Transverse colon (tissue), 4 donors: ENCODE measurements around the gene STK33. TPM values are rescaled to one million over a fixed set of nuclear protein-coding genes. Genes with fewer than 3 reads are reported as not detected.

Source experiments
- DNase-seq: peaks from one replicate; pipeline ENCODE4 v3.0.0-alpha.2; 2019
- H3K27ac ChIP-seq, 4 donors: fragments of 200-600 bp; sonication (generic); 2 replicates each; pipeline ENCODE4 v1.5.1; 2016 to 2018; ENCODE audit warnings: inconsistent platforms in 4 of 4
- H3K27me3 ChIP-seq: fragments of 200-600 bp; sonication (generic); 2 replicates; pipeline ENCODE4 v1.5.1; 2017; ENCODE audit warnings: inconsistent platforms
- H3K36me3 ChIP-seq, 4 donors: fragments of 200-600 bp; sonication (generic); 2 replicates each; pipeline ENCODE4 v1.5.1; 2017 to 2019; ENCODE audit warnings: inconsistent platforms in 4 of 4
- H3K4me1 ChIP-seq, 4 donors: fragments of 200-600 bp; sonication (generic); 2 replicates each; pipeline ENCODE4 v1.5.1; 2017 to 2020; ENCODE audit warnings: inconsistent platforms in 4 of 4
- H3K4me3 ChIP-seq, 4 donors: fragments of 200-600 bp; sonication (generic); 1 replicate in 1 of 4; 2 replicates in 3 of 4; pipeline versions ENCODE4 v1.5.1 to v1.6.1; 2017 to 2019; ENCODE audit warnings: inconsistent platforms in 4 of 4
- H3K9me3 ChIP-seq, 2 donors: fragments of 200-600 bp; sonication (generic); 2 replicates each; pipeline ENCODE4 v1.5.1; 2017 to 2019; ENCODE audit warnings: inconsistent platforms in 2 of 2
- CTCF ChIP-seq, 5 experiments: fragments of 200-600 bp in 3 of 5; fragments of 450-650 bp in 2 of 5; sonication (generic) in 3 of 5; IDR thresholded peaks; 1 replicate in 2 of 5; 2 replicates in 3 of 5; pipeline ENCODE4 v1.5.1; 2016 to 2017; ENCODE audit warnings: antibody characterized with exemption in 5 of 5, inconsistent platforms in 3 of 5, mild to moderate bottlenecking in 2 of 5, moderate library complexity in 1 of 5
- EP300 ChIP-seq: sonication (generic); formaldehyde crosslinking; IDR thresholded peaks from one replicate; pipeline ENCODE4 v1.6.1; 2017; ENCODE audit warnings: antibody characterized with exemption, low read depth
- POLR2A ChIP-seq: fragments of 450-650 bp; IDR thresholded peaks from one replicate; pipeline ENCODE4 v1.6.1; 2016; ENCODE audit warnings: antibody characterized with exemption, mild to moderate bottlenecking, moderate library complexity
- POLR2AphosphoS5 ChIP-seq, 3 donors: sonication (generic); formaldehyde crosslinking; IDR thresholded peaks; one replicate each; pipeline ENCODE4 v1.6.1; 2016; ENCODE audit warnings: antibody characterized with exemption in 3 of 3
- WGBS, 2 donors: methylation state at CpG; one replicate each; pipeline ENCODE4 v1.1.5; 2018; ENCODE audit warnings: low coverage in 1 of 2; 5-methylcytosine and 5-hydroxymethylcytosine counted together
- in situ Hi-C, 4 donors: fragments of 200-750 bp; cut with MboI; loops; one replicate each; pipeline versions ENCODE4 v1.15.0 to v1.15.1; 2017; ENCODE audit warnings: low sequenced_read_pairs in 3 of 4, low pct_ligation_motif_present in 1 of 4, low pct_unique_long_range_greater_than_20kb in 1 of 4
- intact Hi-C: fragments of 100-400 bp; cut with DNase I; formaldehyde crosslinking; loops from one replicate; pipeline ENCODE4 v1.15.1; 2023; ENCODE audit warnings: low total_unique reads
- total RNA-seq, 4 donors: library from RNA; depleted of rRNA; stranded (reverse); fragments of >200 nt; gene quantifications; one replicate each; pipeline ENCODE4 v1.1.0, GENCODE V29; 2016

STK33 gene
- total RNA-seq, 4 donors from 2014 or later: 2.0 to 14.2 (median 3.8) TPM

GRCh38 chr11:8615291-8616032 is 21.4 kb upstream of the STK33 start:
- TF ChIP-seq EP300: no peak
- no peak for TF ChIP-seq POLR2AphosphoS5 (IDR thresholded peaks at IDR 0.05)
- TF ChIP-seq CTCF (IDR thresholded peaks at IDR 0.05): no peak
- no peak for TF ChIP-seq POLR2A
- Histone ChIP-seq H3K4me1 (no peaks in the 10 kb centered on the region), H3K4me3 (no peak overlapping the region), H3K27me3 (no peaks in the 10 kb centered on the region), H3K27ac (no peak overlapping the region), H3K36me3 (no peaks in the 10 kb centered on the region), H3K9me3 (no peaks in the 10 kb centered on the region)
- WGBS, 2 donors: 91 to 100% methylated on average over 2 to 4 of the region's 4 CpGs
- intact Hi-C loops (no loop called here), in situ Hi-C loops (no loop called here)
- DNase-seq: no peak

DNA sequence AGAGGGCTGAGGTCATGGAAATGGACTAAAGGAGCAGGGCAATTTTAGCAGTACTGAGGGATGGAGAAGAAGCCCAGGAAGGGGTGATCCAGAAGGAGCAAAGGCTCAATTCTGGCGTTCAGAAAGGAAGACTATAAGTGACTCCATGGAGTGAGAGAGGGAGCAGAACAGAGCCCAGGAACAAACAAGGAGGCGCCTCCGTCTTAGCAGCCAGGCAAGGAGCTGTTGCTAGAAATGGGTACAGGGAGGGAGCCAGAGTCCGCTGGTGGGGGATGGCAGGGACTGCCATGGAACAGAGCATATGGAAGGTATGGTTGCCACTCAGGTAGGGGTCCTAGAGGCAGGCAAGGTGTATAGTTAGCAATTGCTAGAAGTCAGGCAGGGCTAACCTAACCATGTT is 20.5 kb upstream of the STK33 start:
- WGBS, 2 donors: 83 to 96% methylated on average over 1 to 4 of the region's 4 CpGs

GRCh38 chr11:8613036-8613435 is 19.0 kb upstream of the STK33 start:
- no peaks in the 10 kb centered on the region for H3K4me1 ChIP-seq
- intact Hi-C loops: no loop called here
- WGBS, 2 donors: 88 to 100% methylated on average over 1 of the region's 1 CpG
- no peak for TF ChIP-seq POLR2AphosphoS5 (IDR thresholded peaks at IDR 0.05)
- TF ChIP-seq EP300: no peak
- no peak for TF ChIP-seq CTCF (IDR thresholded peaks at IDR 0.05)
- TF ChIP-seq POLR2A: no peak
- DNase-seq: no peak
- H3K27ac ChIP-seq: no peak overlapping the region
- no peaks in the 10 kb centered on the region for H3K9me3 ChIP-seq
- no peak overlapping the region for H3K4me3 ChIP-seq
- in situ Hi-C loops: no loop called here
- no peaks in the 10 kb centered on the region for H3K27me3 ChIP-seq
- no peaks in the 10 kb centered on the region for H3K36me3 ChIP-seq

More for the DNA sequence above, 20.5 kb upstream of the STK33 start:
- no peak overlapping the region for H3K27ac ChIP-seq
- no peak for DNase-seq
- no peaks in the 10 kb centered on the region for H3K9me3 ChIP-seq
- no peaks in the 10 kb centered on the region for H3K27me3 ChIP-seq
- no peaks in the 10 kb centered on the region for H3K36me3 ChIP-seq
- intact Hi-C loops (no loop called here), in situ Hi-C loops (no loop called here)
- TF ChIP-seq EP300 (no peak), CTCF (IDR thresholded peaks at IDR 0.05) (no peak), POLR2A (no peak), POLR2AphosphoS5 (IDR thresholded peaks at IDR 0.05) (no peak)
- H3K4me3 ChIP-seq: no peak overlapping the region
- no peaks in the 10 kb centered on the region for H3K4me1 ChIP-seq

DNA sequence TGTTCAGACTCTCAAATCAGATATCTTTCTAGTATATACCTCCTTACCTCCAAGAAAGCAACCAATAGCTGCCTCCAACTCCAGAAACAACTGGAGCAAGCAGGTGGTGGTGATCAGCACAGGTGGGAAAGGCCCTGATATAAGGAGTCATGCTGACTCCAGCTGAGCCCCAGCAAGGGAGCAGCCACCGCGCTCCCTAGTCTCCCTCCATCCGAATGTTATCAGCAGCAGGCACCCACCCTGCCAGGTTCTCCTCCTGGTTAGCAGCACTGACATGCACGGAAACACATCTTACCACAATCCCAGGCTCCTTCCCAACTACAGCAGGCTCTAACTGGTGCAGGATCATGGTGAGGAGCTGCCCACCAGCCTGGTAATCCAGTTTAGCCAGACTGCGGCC is 18.5 kb upstream of the STK33 start:
- Histone ChIP-seq H3K27ac (no peak overlapping the region), H3K27me3 (no peaks in the 10 kb centered on the region), H3K36me3 (no peaks in the 10 kb centered on the region), H3K4me1 (no peaks in the 10 kb centered on the region), H3K9me3 (no peaks in the 10 kb centered on the region), H3K4me3 (no peak overlapping the region)
- WGBS, 2 donors: 88 to 100% methylated on average over 1 to 5 of the region's 5 CpGs
- TF ChIP-seq POLR2AphosphoS5 (IDR thresholded peaks at IDR 0.05) (no peak), POLR2A (no peak), EP300 (no peak), CTCF (IDR thresholded peaks at IDR 0.05) (no peak)
- intact Hi-C loops (no loop called here), in situ Hi-C loops (no loop called here)
- no peak for DNase-seq
